Activated CD4-positive, alpha-beta T cell treated with anti-CD3 and anti-CD28 coated beads, Interleukin-2, Interleukin-4, amounts not matched to agents 100 ng/mL and 50 ng/mL, durations not matched to agents 16 hours and 8 hours (primary cell): ENCODE data around the gene ELOVL6.
"Not testable (repeated sequence)": the region's sequence is repeated elsewhere in the genome, so short reads cannot be mapped to it uniquely, and the experiment has no call there.

Source experiments
- DNase-seq: peaks from one replicate; pipeline ENCODE4 v3.0.0-alpha.2; 2020; ENCODE audit warnings: low spot score

Gene ELOVL6

GRCh38 chr4:110160618-110161017 lies 37.8 kb downstream of the ELOVL6 start:
- DNase-seq: no peak

GRCh38 chr4:110159541-110159940 lies 38.9 kb downstream of the ELOVL6 start:
- no peak for DNase-seq

- no peak for DNase-seq
These were observed 40.8 kb downstream of the ELOVL6 start for GRCh38 chr4:110157580-110157979.

GRCh38 chr4:110157166-110157565 lies 41.2 kb downstream of the ELOVL6 start:
- not testable (repeated sequence) for DNase-seq

- no peak for DNase-seq
These were observed 42.0 kb downstream of the ELOVL6 start for GRCh38 chr4:110156442-110156841.

GRCh38 chr4:110155654-110156053 lies 42.8 kb downstream of the ELOVL6 start:
- no peak for DNase-seq

GRCh38 chr4:110154582-110154981 lies 43.8 kb downstream of the ELOVL6 start:
- DNase-seq: no peak

- no peak for DNase-seq
These were observed 46.0 kb downstream of the ELOVL6 start for GRCh38 chr4:110152386-110152785.

GRCh38 chr4:110149089-110149488 lies 49.3 kb downstream of the ELOVL6 start:
- no peak for DNase-seq

GRCh38 chr4:110142461-110142860 lies 56.0 kb downstream of the ELOVL6 start:
- no peak for DNase-seq

GRCh38 chr4:110139815-110140214 lies 58.6 kb downstream of the ELOVL6 start:
- no peak for DNase-seq

- DNase-seq: no peak
These were observed 59.3 kb downstream of the ELOVL6 start for GRCh38 chr4:110139111-110139510.

- no peak for DNase-seq
These were observed 59.9 kb downstream of the ELOVL6 start for GRCh38 chr4:110138551-110138950.

- DNase-seq: no peak
These were observed 60.6 kb downstream of the ELOVL6 start for GRCh38 chr4:110137829-110138228.

- DNase-seq: no peak
These were observed 62.9 kb downstream of the ELOVL6 start for GRCh38 chr4:110135523-110135922.

GRCh38 chr4:110135076-110135475 lies 63.3 kb downstream of the ELOVL6 start:
- no peak for DNase-seq

GRCh38 chr4:110134269-110134869 lies 64.0 kb downstream of the ELOVL6 start:
- DNase-seq: no peak

GRCh38 chr4:110132816-110133719 lies 65.3 kb downstream of the ELOVL6 start:
- no peak for DNase-seq

- DNase-seq: no peak
These were observed 66.5 kb downstream of the ELOVL6 start for GRCh38 chr4:110131916-110132315.

- DNase-seq: no peak
These were observed 67.6 kb downstream of the ELOVL6 start for GRCh38 chr4:110130576-110131358.

GRCh38 chr4:110129544-110129943 lies 68.9 kb downstream of the ELOVL6 start:
- DNase-seq: no peak

GRCh38 chr4:110128472-110128919 lies 69.9 kb downstream of the ELOVL6 start:
- no peak for DNase-seq

- DNase-seq: no peak
These were observed 70.4 kb downstream of the ELOVL6 start for GRCh38 chr4:110128029-110128428.
